Adrenal gland (tissue), 12 donors: ENCODE results near the gene INPP5A. TPM values are rescaled to one million over a fixed set of nuclear protein-coding genes. Genes with fewer than 3 reads are reported as not detected.

ENCODE experiments used
- DNase-seq, 7 donors: peaks; one replicate each; pipeline ENCODE4 v3.0.0-alpha.2; 2019 to 2020
- H3K27ac ChIP-seq, 5 donors: fragments of 200-600 bp; sonication (generic) in 4 of 5; 1 replicate in 3 of 5; 2 replicates in 2 of 5; pipeline versions ENCODE4 v1.5.1 to v1.8.0; 2016 to 2020; ENCODE audit warnings: mild to moderate bottlenecking in 1 of 5
- H3K27me3 ChIP-seq: fragments of 200-600 bp; 2 replicates; pipeline ENCODE4 v1.8.0; 2021
- H3K36me3 ChIP-seq, 2 donors: fragments of 200-600 bp; replicated peaks in 1 of 2; 1 replicate in 1 of 2; 2 replicates in 1 of 2; pipeline versions ENCODE4 v1.5.1 to v1.8.0; 2018 to 2022
- H3K4me1 ChIP-seq, 2 donors: fragments of 200-600 bp; replicated peaks in 1 of 2; 1 replicate in 1 of 2; 2 replicates in 1 of 2; pipeline versions ENCODE4 v1.5.1 to v1.8.0; 2018 to 2021
- H3K4me3 ChIP-seq, 4 donors: fragments of 200-600 bp; sonication (generic) in 3 of 4; one replicate each; pipeline ENCODE4 v1.5.1; 2016 to 2018
- H3K9me3 ChIP-seq, 3 donors: fragments of 200-600 bp; sonication (generic) in 1 of 3; replicated peaks in 1 of 3; 1 replicate in 2 of 3; 2 replicates in 1 of 3; pipeline versions ENCODE4 v1.5.1 to v1.8.0; 2016 to 2021
- CTCF ChIP-seq, 6 experiments: fragments of 450-650 bp in 4 of 6; fragments of 200-600 bp in 2 of 6; sonication (generic) in 1 of 6; IDR thresholded peaks; 1 replicate in 5 of 6; 2 replicates in 1 of 6; pipeline versions ENCODE4 v1.5.1 to v1.8.0; 2016 to 2021; ENCODE audit warnings: antibody characterized with exemption in 6 of 6, mild to moderate bottlenecking in 2 of 6, moderate library complexity in 1 of 6
- POLR2A ChIP-seq, 2 donors: fragments of 450-650 bp; IDR thresholded peaks; one replicate each; pipeline ENCODE4 v1.6.1; 2017; ENCODE audit warnings: antibody characterized with exemption in 2 of 2, mild to moderate bottlenecking in 2 of 2, moderate library complexity in 1 of 2
- WGBS, 4 donors: extraction: QIAGEN DNeasy Blood & Tissue Kit in 2 of 4; methylation state at CpG; one replicate each; pipeline versions ENCODE4 v1.1.5 to v1.1.7; 2013 to 2017; 5-methylcytosine and 5-hydroxymethylcytosine counted together
- intact Hi-C, 2 donors: fragments of 100-400 bp; cut with DNase I; formaldehyde crosslinking; loops; one replicate each; pipeline versions ENCODE4 v1.14.1 to v1.15.0; 2022 to 2023
- polyA plus RNA-seq, 3 donors: library from polyadenylated mRNA; stranded (reverse); fragments of 200-250 nt in 2 of 3; fragments of 350-450 nt in 1 of 3; fragmentation: Illumina TruSeq in 1 of 3; extraction: RNeasy Lipid Tissue Mini Kit (QIAGEN cat#74804) in 1 of 3; gene quantifications; one replicate each; pipeline ENCODE4 v1.2.3, GENCODE V29; 2013 to 2014
- total RNA-seq, 9 donors: library from RNA; depleted of rRNA in 4 of 9; stranded (reverse); fragments of >200 nt in 4 of 9; fragments of 120-200 nt in 1 of 9; fragmentation: NEBNext Ultra II Directional in 1 of 9; extraction: Animal tissue kit (Norgen Biotek cat#: 25700) in 1 of 9; gene quantifications; one replicate each; pipeline versions ENCODE4 v1.1.0 to v1.2.4, GENCODE V29; 2013 to 2023
- donor health status: healthy with polysubstance abuse.
- donor health status: Bipolar disorder and iron deficiency.
- donor health status: DM: yes; HTN: yes; CAD: no.
- donor health status: DM: no; HTN: no; CAD: no.
- donor health status: DM: no; HTN: no; CAD: no.
- donor health status: DM: yes; HTN: yes; CAD: no.

INPP5A gene
- total and polyA plus RNA-seq, 12 donors: 13.5 to 62.9 (median 37.5) TPM

- TF ChIP-seq POLR2A (IDR thresholded peaks at IDR 0.05): no peak
- no peak for TF ChIP-seq CTCF (IDR thresholded peaks at IDR 0.05)
- intact Hi-C loops: no loop called here
- H3K4me3 ChIP-seq: no peak within 1 kb of the TSS
- peaks cover 58% of the 10 kb centered on the region for H3K27me3 ChIP-seq
- H3K9me3 ChIP-seq: no peaks in the 10 kb centered on the region
- H3K4me1 ChIP-seq: peaks cover 0 to 10% of the 10 kb centered on the region in 2 donors
- WGBS, 4 donors: 1 to 10% (median 4%) methylated on average over 6 to 104 of the region's 119 CpGs
- no peak within 1 kb of the TSS for H3K27ac ChIP-seq
- peaks cover 0 to 19% of the 10 kb centered on the region in 2 donors for H3K36me3 ChIP-seq
- DNase-seq: no peak
These were observed 248.3 kb downstream of the INPP5A start, which contains the start of gene NKX6-2 for GRCh38 chr10:132785723-132786475. NKX6-2 (minus strand) TSS chr10:132786147; CDS start chr10:132785948, 199 bp downstream.

GRCh38 chr10:132786476-132786883 lies 248.9 kb downstream of the INPP5A start:
- Histone ChIP-seq H3K9me3 (no peaks in the 10 kb centered on the region), H3K27me3 (peaks cover 58% of the 10 kb centered on the region), H3K4me3 (no peak overlapping the region), H3K27ac (no peak overlapping the region), H3K36me3 (peaks cover 0 to 15% of the 10 kb centered on the region in 2 donors), H3K4me1 (peaks cover 0 to 10% of the 10 kb centered on the region in 2 donors)
- TF ChIP-seq POLR2A (IDR thresholded peaks at IDR 0.05) (no peak), CTCF (IDR thresholded peaks at IDR 0.05) (no peak)
- no peak for DNase-seq
- intact Hi-C loops: no loop called here
- 2 to 8% (median 5%) methylated on average over 9 to 58 of the region's 58 CpGs for WGBS, 4 donors

- TF ChIP-seq CTCF (IDR thresholded peaks at IDR 0.05) (no peak), POLR2A (IDR thresholded peaks at IDR 0.05) (no peak)
- no peak for DNase-seq
- intact Hi-C loops: no loop called here
- 0 to 3% (median 3%) methylated on average over 14 to 80 of the region's 80 CpGs; no CpG with 5 or more reads in 1 of the 4 donors for WGBS, 4 donors
- Histone ChIP-seq H3K27me3 (peaks cover 58% of the 10 kb centered on the region), H3K9me3 (no peaks in the 10 kb centered on the region), H3K4me3 (no peak overlapping the region), H3K36me3 (peaks cover 0 to 10% of the 10 kb centered on the region in 2 donors), H3K4me1 (peaks cover 0 to 10% of the 10 kb centered on the region in 2 donors), H3K27ac (no peak overlapping the region)
These were observed 249.4 kb downstream of the INPP5A start for GRCh38 chr10:132786884-132787494.

GRCh38 chr10:132787495-132788179 lies 250.1 kb downstream of the INPP5A start:
- H3K4me3 ChIP-seq: no peak overlapping the region
- H3K27me3 ChIP-seq: peaks cover 58% of the 10 kb centered on the region

More at GRCh38 chr10:132787495-132788179, 250.1 kb downstream of the INPP5A start:
- Histone ChIP-seq H3K9me3 (no peaks in the 10 kb centered on the region), H3K4me1 (peaks cover 0 to 10% of the 10 kb centered on the region in 2 donors), H3K27ac (no peak overlapping the region), H3K36me3 (peaks cover 0 to 3% of the 10 kb centered on the region in 2 donors)
- WGBS, 4 donors: 1 to 3% (median 2%) methylated on average over 5 to 80 of the region's 80 CpGs
- intact Hi-C loops: no loop called here
- DNase-seq: no peak
- TF ChIP-seq POLR2A (IDR thresholded peaks at IDR 0.05) (no peak), CTCF (IDR thresholded peaks at IDR 0.05) (no peak)
